ENCODE results near the gene MAPT. TPM values are rescaled to one million over a fixed set of nuclear protein-coding genes. Genes with fewer than 3 reads are reported as not detected.

MAPT gene
- total RNA-seq, 1 donor from 2014 or later: 0.28 TPM

DNA sequence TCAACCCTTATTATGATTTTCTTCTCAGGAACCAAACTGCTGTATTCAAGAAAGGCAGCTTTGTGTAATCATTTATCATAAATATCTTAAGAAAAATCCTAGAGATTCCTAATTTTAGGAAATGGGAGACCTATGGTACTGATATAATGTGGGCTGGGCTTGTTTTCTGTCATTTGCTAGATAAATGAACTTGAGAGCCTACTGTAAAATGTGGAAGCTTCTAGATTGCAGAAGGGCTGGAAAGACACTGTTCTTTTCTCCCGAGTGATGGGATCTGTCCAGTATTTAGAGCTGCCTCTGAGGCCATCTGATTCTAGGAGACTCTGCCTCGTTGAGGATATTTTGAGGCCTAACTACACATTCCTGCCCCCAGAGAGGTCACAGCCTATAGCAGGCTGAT is 84.8 kb downstream of the MAPT start:
- H3K27ac Mint-ChIP-seq (ENCODE audit: unreplicated experiment): no peak overlapping the region
- peaks cover 2% of the 10 kb centered on the region for H3K4me1 Mint-ChIP-seq (ENCODE audit: unreplicated experiment)
- TF ChIP-seq, protein P1, sequence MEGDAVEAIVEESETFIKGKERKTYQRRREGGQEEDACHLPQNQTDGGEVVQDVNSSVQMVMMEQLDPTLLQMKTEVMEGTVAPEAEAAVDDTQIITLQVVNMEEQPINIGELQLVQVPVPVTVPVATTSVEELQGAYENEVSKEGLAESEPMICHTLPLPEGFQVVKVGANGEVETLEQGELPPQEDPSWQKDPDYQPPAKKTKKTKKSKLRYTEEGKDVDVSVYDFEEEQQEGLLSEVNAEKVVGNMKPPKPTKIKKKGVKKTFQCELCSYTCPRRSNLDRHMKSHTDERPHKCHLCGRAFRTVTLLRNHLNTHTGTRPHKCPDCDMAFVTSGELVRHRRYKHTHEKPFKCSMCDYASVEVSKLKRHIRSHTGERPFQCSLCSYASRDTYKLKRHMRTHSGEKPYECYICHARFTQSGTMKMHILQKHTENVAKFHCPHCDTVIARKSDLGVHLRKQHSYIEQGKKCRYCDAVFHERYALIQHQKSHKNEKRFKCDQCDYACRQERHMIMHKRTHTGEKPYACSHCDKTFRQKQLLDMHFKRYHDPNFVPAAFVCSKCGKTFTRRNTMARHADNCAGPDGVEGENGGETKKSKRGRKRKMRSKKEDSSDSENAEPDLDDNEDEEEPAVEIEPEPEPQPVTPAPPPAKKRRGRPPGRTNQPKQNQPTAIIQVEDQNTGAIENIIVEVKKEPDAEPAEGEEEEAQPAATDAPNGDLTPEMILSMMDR (IDR thresholded peaks at IDR 0.05; ENCODE audit: unreplicated experiment): no peak
- peaks cover 2% of the 10 kb centered on the region for H3K27me3 Mint-ChIP-seq (ENCODE audit: unreplicated experiment)
- no peaks in the 10 kb centered on the region for H3K36me3 Mint-ChIP-seq (ENCODE audit: low read depth, unreplicated experiment)
- no peaks in the 10 kb centered on the region for H3K9me3 Mint-ChIP-seq (ENCODE audit: unreplicated experiment)
- DNase-seq (ENCODE audit: low spot score): no peak
- H3K4me3 Mint-ChIP-seq (ENCODE audit: unreplicated experiment): no peak overlapping the region

GRCh38 chr17:45980855-45981254 is 86.5 kb downstream of the MAPT start:
- H3K4me3 Mint-ChIP-seq (ENCODE audit: unreplicated experiment): no peak overlapping the region
- H3K36me3 Mint-ChIP-seq (ENCODE audit: low read depth, unreplicated experiment): no peaks in the 10 kb centered on the region
- peaks cover 8% of the 10 kb centered on the region for H3K4me1 Mint-ChIP-seq (ENCODE audit: unreplicated experiment)
- H3K27me3 Mint-ChIP-seq (ENCODE audit: unreplicated experiment): no peaks in the 10 kb centered on the region
- TF ChIP-seq, protein P1 (IDR thresholded peaks at IDR 0.05; ENCODE audit: unreplicated experiment): no peak
- no peaks in the 10 kb centered on the region for H3K9me3 Mint-ChIP-seq (ENCODE audit: unreplicated experiment)
- H3K27ac Mint-ChIP-seq (ENCODE audit: unreplicated experiment): no peak overlapping the region
- DNase-seq (ENCODE audit: low spot score): no peak

DNA sequence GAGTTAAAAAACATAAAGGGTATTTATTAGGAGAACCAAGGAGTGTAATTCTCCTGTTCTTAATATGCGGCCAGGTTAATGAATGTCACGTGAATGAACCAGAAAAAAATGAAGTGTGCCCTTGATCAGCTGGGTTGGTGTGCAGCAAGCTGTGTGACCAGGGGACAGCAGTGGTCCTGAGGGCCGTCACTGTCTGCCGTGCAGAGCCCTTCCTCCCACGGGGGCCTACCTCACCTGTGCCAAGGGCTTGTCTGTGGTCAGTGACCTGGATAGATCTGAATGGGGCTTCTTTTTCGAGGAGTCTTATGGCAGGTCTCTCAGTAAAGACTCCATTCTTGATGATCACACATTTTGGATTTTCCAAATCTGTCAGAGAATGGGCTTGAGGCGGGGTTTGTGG is 87.0 kb downstream of the MAPT start:
- Mint-ChIP-seq H3K27me3 (ENCODE audit: unreplicated experiment) (no peaks in the 10 kb centered on the region), H3K36me3 (ENCODE audit: low read depth, unreplicated experiment) (no peaks in the 10 kb centered on the region), H3K9me3 (ENCODE audit: unreplicated experiment) (no peaks in the 10 kb centered on the region), H3K4me1 (ENCODE audit: unreplicated experiment) (peaks cover 8% of the 10 kb centered on the region), H3K27ac (ENCODE audit: unreplicated experiment) (no peak overlapping the region), H3K4me3 (ENCODE audit: unreplicated experiment) (no peak overlapping the region)
- TF ChIP-seq, protein P1 (IDR thresholded peaks at IDR 0.05; ENCODE audit: unreplicated experiment): no peak
- DNase-seq (ENCODE audit: low spot score): no peak

DNA sequence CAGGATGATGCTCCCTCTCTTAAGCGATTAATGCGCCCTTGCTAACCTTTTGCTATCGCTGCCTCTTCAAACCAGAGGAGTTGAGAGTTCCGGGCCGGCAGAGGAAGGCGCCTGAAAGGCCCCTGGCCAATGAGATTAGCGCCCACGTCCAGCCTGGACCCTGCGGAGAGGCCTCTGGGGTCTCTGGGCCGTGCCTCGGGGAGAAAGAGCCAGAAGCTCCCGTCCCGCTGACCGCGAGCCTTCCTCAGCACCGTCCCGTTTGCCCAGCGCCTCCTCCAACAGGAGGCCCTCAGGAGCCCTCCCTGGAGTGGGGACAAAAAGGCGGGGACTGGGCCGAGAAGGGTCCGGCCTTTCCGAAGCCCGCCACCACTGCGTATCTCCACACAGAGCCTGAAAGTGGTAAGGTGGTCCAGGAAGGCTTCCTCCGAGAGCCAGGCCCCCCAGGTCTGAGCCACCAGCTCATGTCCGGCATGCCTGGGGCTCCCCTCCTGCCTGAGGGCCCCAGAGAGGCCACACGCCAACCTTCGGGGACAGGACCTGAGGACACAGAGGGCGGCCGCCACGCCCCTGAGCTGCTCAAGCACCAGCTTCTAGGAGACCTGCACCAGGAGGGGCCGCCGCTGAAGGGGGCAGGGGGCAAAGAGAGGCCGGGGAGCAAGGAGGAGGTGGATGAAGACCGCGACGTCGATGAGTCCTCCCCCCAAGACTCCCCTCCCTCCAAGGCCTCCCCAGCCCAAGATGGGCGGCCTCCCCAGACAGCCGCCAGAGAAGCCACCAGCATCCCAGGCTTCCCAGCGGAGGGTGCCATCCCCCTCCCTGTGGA is 88.6 kb downstream of the MAPT start:
- H3K9me3 Mint-ChIP-seq (ENCODE audit: unreplicated experiment): no peaks in the 10 kb centered on the region
- DNase-seq (ENCODE audit: low spot score): no peak
- peaks cover 8% of the 10 kb centered on the region for H3K4me1 Mint-ChIP-seq (ENCODE audit: unreplicated experiment)
- H3K4me3 Mint-ChIP-seq (ENCODE audit: unreplicated experiment): no peak overlapping the region
- H3K27ac Mint-ChIP-seq (ENCODE audit: unreplicated experiment): no peak overlapping the region
- no peaks in the 10 kb centered on the region for H3K36me3 Mint-ChIP-seq (ENCODE audit: low read depth, unreplicated experiment)
- TF ChIP-seq, protein P1 (IDR thresholded peaks at IDR 0.05; ENCODE audit: unreplicated experiment): no peak
- no peaks in the 10 kb centered on the region for H3K27me3 Mint-ChIP-seq (ENCODE audit: unreplicated experiment)

DNA sequence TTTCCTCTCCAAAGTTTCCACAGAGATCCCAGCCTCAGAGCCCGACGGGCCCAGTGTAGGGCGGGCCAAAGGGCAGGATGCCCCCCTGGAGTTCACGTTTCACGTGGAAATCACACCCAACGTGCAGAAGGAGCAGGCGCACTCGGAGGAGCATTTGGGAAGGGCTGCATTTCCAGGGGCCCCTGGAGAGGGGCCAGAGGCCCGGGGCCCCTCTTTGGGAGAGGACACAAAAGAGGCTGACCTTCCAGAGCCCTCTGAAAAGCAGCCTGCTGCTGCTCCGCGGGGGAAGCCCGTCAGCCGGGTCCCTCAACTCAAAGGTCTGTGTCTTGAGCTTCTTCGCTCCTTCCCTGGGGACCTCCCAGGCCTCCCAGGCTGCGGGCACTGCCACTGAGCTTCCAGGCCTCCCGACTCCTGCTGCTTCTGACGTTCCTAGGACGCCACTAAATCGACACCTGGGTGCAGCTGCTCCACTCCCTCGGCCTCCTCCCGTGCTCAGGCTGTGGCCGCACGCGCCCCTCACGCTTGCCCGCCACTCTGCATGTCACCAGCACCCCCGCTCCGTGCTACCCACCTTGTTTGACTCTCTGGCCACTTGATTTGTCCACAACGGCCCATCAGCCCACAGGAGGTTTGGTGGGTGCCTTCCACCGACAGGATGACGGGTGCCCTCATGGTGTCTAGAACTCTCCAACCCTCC is 89.4 kb downstream of the MAPT start:
- no peak overlapping the region for H3K27ac Mint-ChIP-seq (ENCODE audit: unreplicated experiment)
- TF ChIP-seq, protein P1 (IDR thresholded peaks at IDR 0.05; ENCODE audit: unreplicated experiment): no peak
- DNase-seq (ENCODE audit: low spot score): no peak
- H3K9me3 Mint-ChIP-seq (ENCODE audit: unreplicated experiment): no peaks in the 10 kb centered on the region
- no peaks in the 10 kb centered on the region for H3K27me3 Mint-ChIP-seq (ENCODE audit: unreplicated experiment)
- peaks cover 8% of the 10 kb centered on the region for H3K4me1 Mint-ChIP-seq (ENCODE audit: unreplicated experiment)
- no peaks in the 10 kb centered on the region for H3K36me3 Mint-ChIP-seq (ENCODE audit: low read depth, unreplicated experiment)
- H3K4me3 Mint-ChIP-seq (ENCODE audit: unreplicated experiment): no peak overlapping the region
